Hematopoietic multipotent progenitor cell treated with erythropoietin and hydrocortisone succinate and interleukin-3 and kit ligand, for 15 days (in vitro differentiated cells): ENCODE measurements around the gene GABRA4.

Experiments used
- DNase-seq: peaks from one replicate; pipeline ENCODE4 v3.0.0-alpha.2; 2015; ENCODE audit warnings: low spot score

GABRA4 gene

DNA sequence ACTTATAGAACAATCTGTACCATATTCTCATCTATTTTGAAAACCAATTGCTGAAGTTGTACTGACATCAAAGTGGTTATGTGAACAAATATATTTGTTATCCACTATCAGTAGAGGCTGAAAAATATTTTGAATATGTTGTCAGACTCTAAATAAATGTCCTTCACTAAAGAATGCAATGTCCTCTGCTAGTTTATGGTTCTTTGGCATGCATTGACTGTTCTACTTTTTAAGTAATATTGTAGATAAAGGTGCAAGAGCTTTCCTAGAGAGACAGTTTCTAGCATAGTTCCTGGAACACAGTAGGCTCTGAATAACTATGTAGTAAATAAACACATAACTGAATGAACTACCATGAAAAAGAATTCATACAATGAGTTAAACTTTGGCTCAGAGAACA is 66.2 kb downstream of the GABRA4 start:
- no peak for DNase-seq

DNA sequence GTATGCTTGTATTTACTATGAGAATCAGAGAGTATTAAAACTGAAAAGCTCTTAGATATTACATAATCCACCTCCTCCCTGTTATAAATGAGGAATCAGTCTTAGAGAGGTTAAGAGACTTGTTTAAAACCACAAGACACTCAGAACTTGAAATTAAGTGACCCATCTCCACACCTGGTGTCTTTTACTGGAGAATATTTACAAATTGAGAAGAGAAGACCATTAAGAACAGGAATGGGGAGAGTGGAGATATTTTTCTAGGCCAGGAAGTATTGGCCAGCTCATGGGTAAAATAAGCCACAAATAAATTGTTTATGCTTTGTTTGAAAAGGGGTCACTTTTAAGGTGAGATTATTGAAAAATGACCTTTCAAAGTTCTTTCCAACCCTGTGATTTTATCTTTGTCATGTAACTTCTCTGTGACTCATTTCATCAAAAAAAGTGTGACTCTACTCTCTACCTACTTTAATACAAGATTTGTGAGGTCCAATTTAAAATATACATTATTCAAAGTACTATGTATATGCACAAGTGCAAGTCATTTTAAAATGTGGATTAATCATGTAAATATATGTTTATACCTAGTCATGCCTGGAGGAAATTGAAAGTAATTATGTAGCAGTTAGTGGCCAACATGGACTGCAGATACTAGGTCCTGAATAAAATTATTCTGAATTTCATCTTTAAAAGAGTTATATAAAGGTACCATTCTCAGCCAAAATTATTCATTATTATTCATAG is 68.4 kb downstream of the GABRA4 start:
- DNase-seq: no peak

DNA sequence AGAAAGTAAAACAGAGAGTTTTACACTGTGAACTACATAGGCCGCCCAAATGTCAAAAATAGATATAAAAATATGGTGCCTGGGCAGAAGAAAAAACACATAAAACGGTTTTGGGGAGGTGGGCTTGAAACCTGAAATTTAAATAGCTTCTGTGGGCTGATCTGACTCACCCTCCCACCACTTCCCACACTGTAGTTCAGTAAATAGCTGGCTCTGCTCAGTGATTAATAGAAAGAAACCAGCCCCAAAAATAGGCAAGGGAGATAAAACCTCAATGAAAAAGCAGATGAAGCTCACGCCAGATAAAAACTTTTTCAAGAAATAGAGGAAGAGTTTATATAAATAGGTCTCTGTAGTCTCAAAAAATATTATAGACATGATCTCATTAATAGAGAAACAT is 71.2 kb downstream of the GABRA4 start:
- DNase-seq: no peak

DNA sequence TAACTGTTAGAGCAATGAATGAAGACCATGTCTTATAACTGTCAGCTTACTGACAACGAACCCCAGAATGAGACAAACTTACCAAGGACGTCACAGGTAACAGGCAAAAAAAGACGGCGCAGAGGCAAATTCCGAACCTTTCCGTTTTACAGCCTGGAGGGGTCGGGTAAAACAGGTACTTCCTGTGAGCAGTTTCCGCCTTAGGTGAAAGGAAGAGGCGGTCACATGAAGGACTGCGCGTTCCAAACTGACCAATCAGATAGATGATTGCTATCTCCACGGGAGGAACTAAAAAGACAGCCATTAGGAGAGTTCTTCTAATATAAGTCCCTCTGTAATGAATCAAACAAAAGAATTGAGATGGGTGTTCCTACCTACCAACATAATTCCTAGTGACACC is 84.3 kb downstream of the GABRA4 start, which contains the start of gene COX7B2:
TSS of gene COX7B2 (minus strand) at position 168 of the 400 bp plus-strand sequence. CDS start 174,053 bp downstream, outside the sequence.
- no peak for DNase-seq

DNA sequence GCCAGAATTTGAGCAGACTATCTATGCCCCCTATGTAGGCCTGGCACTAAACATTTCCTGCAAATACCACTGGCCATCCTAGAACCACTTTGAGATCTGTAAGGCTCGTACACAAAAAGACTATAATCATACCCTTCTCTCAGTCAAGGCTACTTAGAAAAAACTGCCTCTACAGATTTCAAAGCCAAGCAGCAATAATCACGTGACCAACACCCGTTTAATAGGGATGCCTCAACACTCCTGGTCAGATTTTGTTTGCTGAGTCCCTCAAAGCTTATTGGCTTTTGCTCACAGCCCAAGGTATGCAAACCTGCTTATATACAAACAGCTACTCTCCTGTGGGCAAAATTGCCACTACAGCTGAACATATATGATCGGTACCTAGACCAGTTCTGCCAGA is 85.2 kb downstream of the GABRA4 start:
- no peak for DNase-seq

DNA sequence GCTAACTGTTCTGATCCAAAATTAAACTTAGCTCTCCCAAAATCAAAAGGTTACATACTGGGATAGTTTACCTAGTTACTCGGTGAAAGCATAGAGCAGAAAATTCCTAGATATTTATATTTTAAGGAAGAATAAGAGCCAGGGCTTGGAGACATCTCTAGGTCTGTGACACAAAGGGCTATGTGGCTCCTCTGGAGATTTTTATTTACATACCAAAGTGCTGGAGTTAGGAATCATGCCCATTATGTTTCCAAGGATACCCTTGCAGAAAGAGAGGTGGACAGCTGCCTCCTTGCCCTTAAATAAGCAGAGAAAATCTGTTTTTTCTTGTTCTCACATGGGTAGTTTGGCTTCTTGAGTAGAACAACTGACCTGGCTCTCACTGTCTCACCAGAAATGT is 93.3 kb downstream of the GABRA4 start:
- DNase-seq: no peak

DNA sequence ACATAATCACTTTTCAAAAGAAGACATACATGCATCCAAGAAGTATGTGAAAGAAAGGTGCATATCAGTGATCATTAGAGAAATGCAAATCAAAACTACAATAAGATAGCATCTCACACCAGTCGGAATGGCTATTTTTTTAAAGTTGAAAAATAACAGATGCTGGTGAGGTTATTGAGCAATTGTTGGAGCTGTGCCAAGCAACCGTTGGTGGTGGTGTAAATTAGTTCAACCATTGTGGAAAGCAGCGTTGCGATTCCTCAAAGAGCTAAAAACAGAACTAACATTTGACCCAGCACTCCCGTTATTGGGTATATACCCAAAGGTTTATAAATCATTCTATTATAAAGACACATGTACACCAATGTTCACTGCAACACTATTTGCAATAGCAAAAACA is 98.6 kb downstream of the GABRA4 start:
- DNase-seq: no peak

DNA sequence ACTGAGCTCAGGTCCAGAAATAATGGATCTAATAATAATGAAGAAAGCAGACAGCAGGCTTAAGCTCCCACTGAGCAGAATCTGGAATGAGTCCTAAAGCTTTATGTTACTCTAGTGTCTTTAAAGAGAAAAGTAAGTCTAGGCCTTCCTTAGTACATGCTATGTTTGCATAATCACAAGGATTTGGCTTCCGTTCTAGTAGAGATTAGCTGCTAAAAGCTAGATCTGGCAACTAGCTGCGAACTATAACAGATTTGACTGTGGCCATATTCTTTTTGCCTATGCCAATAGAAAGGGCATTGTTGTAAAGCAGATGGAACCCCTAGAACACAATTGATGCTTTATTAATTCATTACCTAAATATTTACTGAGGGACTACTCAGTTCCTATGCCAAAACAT is 103.3 kb downstream of the GABRA4 start:
- DNase-seq: no peak

DNA sequence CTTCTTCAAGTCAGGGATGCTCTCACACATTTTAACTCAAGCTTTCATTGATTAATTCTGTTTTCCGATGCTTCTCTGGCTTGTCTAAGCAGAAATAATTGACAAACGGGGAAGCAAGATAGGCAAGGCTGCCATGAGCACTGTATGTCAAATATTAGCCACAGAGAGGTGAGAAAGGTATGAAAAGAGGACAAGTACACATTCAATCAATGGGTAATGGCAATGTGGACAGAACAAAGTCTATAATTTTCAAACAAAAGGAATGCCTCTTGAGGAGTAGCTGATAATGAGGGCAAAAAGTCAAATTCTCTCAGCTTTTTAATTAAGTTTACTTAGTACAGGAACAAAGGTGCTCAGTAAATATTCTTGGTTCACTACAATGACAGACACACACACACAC is 104.0 kb downstream of the GABRA4 start:
- no peak for DNase-seq

DNA sequence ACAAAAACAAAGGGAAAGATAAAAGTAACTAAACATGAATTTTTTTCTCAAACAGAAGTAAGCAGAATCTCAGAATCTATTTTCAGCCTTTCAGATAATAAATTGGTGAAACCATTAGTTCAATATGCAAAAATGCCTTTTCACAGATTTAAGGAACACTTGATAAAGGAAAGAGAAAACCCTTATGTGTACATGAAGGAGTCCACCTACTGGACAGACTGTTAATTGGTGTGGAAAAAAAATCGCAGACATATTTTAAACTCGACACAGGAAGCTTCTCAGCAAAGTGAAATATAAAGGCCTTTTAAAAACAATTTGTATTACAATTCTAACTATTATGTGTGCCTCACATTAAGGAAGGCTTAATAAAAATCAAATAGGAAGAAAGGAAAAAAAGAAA is 106.7 kb downstream of the GABRA4 start:
- no peak for DNase-seq

DNA sequence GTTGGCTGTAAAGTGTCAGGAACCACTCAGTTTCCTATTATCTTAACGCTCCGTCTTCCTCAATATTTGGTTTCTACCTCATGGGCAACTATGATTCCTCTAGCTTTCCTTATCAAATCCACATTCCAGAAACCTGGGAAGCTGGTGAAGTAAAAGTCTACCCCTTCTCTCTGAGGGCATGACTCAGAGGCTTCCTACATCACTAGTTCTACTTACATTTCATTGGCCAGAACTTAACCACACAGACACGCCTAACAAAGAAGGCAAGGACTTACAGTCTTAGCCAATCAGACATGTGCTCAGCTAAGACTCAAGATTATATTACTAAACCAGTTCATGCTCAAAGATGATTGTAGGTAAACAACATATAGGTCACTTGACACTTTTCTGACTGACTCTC is 114.7 kb downstream of the GABRA4 start:
- no peak for DNase-seq

DNA sequence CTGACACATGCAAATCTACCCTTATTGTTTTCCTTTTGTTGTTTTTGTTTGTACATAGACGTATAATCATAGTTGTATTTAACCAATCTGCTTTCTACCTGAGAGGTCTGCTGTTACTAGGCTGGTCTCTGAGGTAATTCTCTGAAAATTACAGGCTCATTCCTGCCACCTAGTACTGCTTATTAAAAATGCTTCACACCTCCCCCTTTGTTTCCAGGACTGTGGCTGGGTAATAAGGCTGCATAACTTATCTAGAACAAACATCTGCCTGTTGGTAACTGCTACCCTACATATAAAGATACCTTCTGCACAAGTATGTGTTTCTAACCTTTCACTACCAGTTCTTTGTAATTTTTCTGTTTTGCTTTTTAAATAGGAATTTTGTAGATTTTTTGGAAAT is 118.6 kb downstream of the GABRA4 start:
- DNase-seq: no peak

DNA sequence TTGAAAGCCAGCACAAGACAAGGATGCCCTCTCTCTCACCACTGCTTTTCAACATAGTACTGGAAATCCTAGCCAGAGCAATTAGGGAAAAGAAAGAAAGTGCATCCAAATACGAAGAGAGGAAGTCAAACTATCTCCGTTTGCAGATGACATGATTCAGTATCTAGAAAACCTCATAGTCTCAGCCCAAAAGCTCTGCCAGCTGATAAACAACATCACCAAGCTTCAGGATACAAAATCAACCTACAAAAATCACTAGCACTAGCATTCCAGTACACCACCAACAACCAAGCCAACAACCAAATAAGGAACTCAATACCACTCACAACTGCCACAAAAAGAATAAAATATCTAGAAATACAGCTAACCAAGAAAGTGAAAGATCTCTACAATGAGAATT is 123.0 kb downstream of the GABRA4 start:
- no peak for DNase-seq
